NB4 (cell line): ENCODE data around the gene NFAM1.

Experiments
- CTCF ChIP-seq: IDR thresholded peaks from one replicate; pipeline ENCODE4 v1.5.1; 2012; ENCODE audit warnings: low read depth, low read length
- MAX ChIP-seq: IDR thresholded peaks from 2 replicates; pipeline ENCODE4 v1.6.1; 2011; ENCODE audit warnings: low read depth, low read length

GRCh38 chr22:42442748-42443147 lies 10.5 kb upstream of the NFAM1 start:
- TF ChIP-seq MAX: no peak
- TF ChIP-seq CTCF: no peak
